Measurements from ENCODE around the gene SLC25A45.
A peak's percentile ranks its signal among the peaks of the same experiment; 100 is the strongest.

Gene SLC25A45

DNA sequence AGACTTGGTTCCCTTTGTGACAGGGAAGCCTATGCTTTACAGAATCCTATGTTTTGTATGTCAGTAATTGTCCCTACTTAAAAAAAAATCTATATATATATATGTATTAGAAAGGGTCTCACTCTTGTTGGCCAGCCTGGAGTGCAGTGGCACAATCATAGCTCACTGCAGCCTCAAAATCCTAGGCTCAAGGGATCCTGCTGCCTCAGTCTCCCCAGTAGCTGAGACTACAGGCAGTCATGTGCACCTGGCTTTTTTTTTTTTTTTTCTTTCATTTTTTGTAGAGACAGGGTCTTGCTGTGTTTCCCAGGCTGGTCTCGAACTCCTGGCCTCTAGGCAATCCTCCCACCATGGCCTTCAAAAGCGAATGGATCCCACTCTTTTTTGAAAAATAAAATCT is 38.1 kb upstream of the SLC25A45 start:
- no peak for DNase-seq (ENCODE audit: low spot score)
- H3K27ac ChIP-seq = peak overlapping the region; percentile 100
- TF ChIP-seq CTCF (conservative IDR thresholded peaks at IDR 0.05; ENCODE audit: low read depth) = no peak
- ChIA-PET POLR2A (ENCODE audit: low non-redundant PET) (interaction anchor here (0.6 to 1.5 kb wide), 6 partner anchors 57 to 369 kb away, joined by 3 to 8 read pairs (median 3); partner anchors contain the start of gene MALAT1), CTCF (interaction anchor here (0.6 to 1.2 kb wide), 2 partner anchors 17 to 32 kb away, joined by 3 to 5 read pairs; no protein-coding TSS in a partner anchor)

DNA sequence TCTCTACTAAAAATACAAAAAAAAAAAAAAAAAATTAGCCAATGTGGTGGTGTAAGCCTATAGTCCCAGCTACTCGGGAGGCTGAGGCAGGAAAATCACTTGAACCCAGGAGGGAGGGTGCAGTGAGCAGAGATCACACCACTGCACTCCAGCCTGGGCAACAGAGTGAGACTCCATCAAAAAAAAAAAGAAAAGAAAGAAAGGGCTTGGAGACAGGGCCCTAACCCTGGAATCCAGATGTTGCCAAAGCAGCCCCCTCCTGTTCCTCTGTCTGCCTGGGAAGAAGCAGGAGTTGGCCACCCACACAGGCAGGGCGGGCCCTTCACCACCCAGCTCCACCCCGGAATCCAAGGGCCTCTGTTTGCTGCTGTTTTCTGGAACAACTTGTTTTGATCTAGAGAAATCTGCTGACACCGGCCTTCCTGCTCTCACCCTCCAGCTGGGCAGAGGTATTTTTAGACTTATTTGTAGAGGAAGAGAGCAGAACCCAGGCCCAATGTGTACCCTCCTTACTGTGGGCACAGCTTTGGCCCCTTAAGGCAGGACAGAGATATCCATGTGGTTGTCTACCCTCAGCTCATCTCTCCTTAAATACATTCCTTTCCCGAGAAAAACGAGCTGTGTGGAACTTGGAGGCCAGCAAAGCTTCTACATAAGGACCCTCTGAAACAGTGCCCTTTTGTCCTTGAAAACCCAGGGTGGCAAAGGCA is 37.5 kb upstream of the SLC25A45 start:
- ChIA-PET CTCF (interaction anchor here (0.6 to 1.2 kb wide), 4 partner anchors 16 to 985 kb away, joined by 3 to 5 read pairs (median 5); no protein-coding TSS in a partner anchor), POLR2A (ENCODE audit: low non-redundant PET) (interaction anchor here (0.5 to 1.5 kb wide), 9 partner anchors 23 to 369 kb away, joined by 3 to 8 read pairs (median 3); partner anchors contain the start of gene MALAT1)
- no peak for TF ChIP-seq CTCF (conservative IDR thresholded peaks at IDR 0.05; ENCODE audit: low read depth)
- DNase-seq (ENCODE audit: low spot score) = peak; percentile 74
- peak overlapping the region; percentile 100 for H3K27ac ChIP-seq

DNA sequence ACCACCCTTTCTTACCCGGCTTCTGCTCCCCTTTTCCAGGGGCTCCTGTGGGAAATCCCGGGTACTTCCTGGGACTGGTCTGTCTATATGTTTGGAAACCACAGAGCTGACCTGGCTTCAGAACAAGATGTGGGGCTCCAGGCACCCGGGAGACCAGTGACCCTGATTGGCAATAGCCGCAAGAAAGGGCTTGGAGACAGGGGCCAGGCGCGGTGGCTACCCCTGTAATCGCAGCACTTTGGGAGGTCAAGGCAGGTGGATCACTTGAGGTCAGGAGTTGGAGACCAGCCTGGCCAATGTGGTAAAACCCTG is 37.0 kb upstream of the SLC25A45 start:
- TF ChIP-seq CTCF (conservative IDR thresholded peaks at IDR 0.05; ENCODE audit: low read depth) = no peak
- ChIA-PET POLR2A (ENCODE audit: low non-redundant PET) (interaction anchor here (0.5 to 1.5 kb wide), 8 partner anchors 23 to 88 kb away, joined by 3 to 8 read pairs (median 4); partner anchors contain the start of gene MALAT1), CTCF (interaction anchor here (0.6 to 1.2 kb wide), 3 partner anchors 16 to 985 kb away, joined by 3 to 5 read pairs (median 5); no protein-coding TSS in a partner anchor)
- peak overlapping the region; percentile 100 for H3K27ac ChIP-seq
- DNase-seq (ENCODE audit: low spot score) = no peak

GRCh38 chr11:65418681-65419459 is 36.4 kb upstream of the SLC25A45 start:
- H3K27ac ChIP-seq = peak overlapping the region; percentile 100

GRCh38 chr11:65418431-65418680 is 35.9 kb upstream of the SLC25A45 start:
- no peak for DNase-seq (ENCODE audit: low spot score)
- no peak for TF ChIP-seq CTCF (conservative IDR thresholded peaks at IDR 0.05; ENCODE audit: low read depth)
- peak overlapping the region; percentile 100 for H3K27ac ChIP-seq
- ChIA-PET CTCF (interaction anchor here (0.6 kb wide), 2 partner anchors 10 to 208 kb away, joined by 5 to 6 read pairs; no protein-coding TSS in a partner anchor), POLR2A (ENCODE audit: low non-redundant PET) (interaction anchor here (0.6 kb wide), 1 partner anchor 1214 kb away, joined by 3 read pairs; no protein-coding TSS in a partner anchor)

More at GRCh38 chr11:65418681-65419459, 36.4 kb upstream of the SLC25A45 start:
- no peak for TF ChIP-seq CTCF (conservative IDR thresholded peaks at IDR 0.05; ENCODE audit: low read depth)
- ChIA-PET POLR2A (ENCODE audit: low non-redundant PET) (interaction anchor here (0.5 to 0.6 kb wide), 3 partner anchors 24 to 88 kb away, joined by 3 to 4 read pairs (median 4); no protein-coding TSS in a partner anchor), CTCF (interaction anchor here (0.6 to 1.2 kb wide), 3 partner anchors 11 to 207 kb away, joined by 5 to 6 read pairs (median 5); no protein-coding TSS in a partner anchor)
- peak; percentile 90 for DNase-seq (ENCODE audit: low spot score)
